Measurements from ENCODE around the gene CCDC60. TPM values are rescaled to one million over a fixed set of nuclear protein-coding genes. Genes with fewer than 3 reads are reported as not detected.

Gene CCDC60
- polyA plus RNA-seq, 1 experiment = not detected

GRCh38 chr12:119385659-119386058 lies 51.1 kb downstream of the CCDC60 start:
- Histone ChIP-seq H3K27me3 (ENCODE audit: control insufficient read depth, insufficient read depth, low read length) (no peaks in the 10 kb centered on the region), H3K9me3 (ENCODE audit: control insufficient read depth, insufficient read depth, low read length) (peaks cover 33% of the 10 kb centered on the region), H3K4me3 (ENCODE audit: low read depth, low read length) (no peak overlapping the region), H3K27ac (ENCODE audit: low read depth, low read length) (no peak overlapping the region)
- CTCF ChIA-PET = no interaction called here
- POLR2A ChIA-PET = no interaction called here
- no peak for TF ChIP-seq CTCF (IDR thresholded peaks at IDR 0.05; ENCODE audit: low read depth, low read length)
- DNase-seq (ENCODE audit: low read depth, low spot score) = no peak

GRCh38 chr12:119389687-119390086 lies 55.2 kb downstream of the CCDC60 start:
- DNase-seq (ENCODE audit: low read depth, low spot score) = no peak
- Histone ChIP-seq H3K4me3 (ENCODE audit: low read depth, low read length) (no peak overlapping the region), H3K27me3 (ENCODE audit: control insufficient read depth, insufficient read depth, low read length) (no peaks in the 10 kb centered on the region), H3K9me3 (ENCODE audit: control insufficient read depth, insufficient read depth, low read length) (peaks cover 13% of the 10 kb centered on the region), H3K27ac (ENCODE audit: low read depth, low read length) (no peak overlapping the region)
- TF ChIP-seq CTCF (IDR thresholded peaks at IDR 0.05; ENCODE audit: low read depth, low read length) = no peak
- POLR2A ChIA-PET = no interaction called here
- CTCF ChIA-PET = no interaction called here

GRCh38 chr12:119391673-119392072 lies 57.1 kb downstream of the CCDC60 start:
- CTCF ChIA-PET = no interaction called here

GRCh38 chr12:119393677-119394076 lies 59.1 kb downstream of the CCDC60 start:
- peaks cover 25% of the 10 kb centered on the region for H3K9me3 ChIP-seq (ENCODE audit: control insufficient read depth, insufficient read depth, low read length)
- H3K27ac ChIP-seq (ENCODE audit: low read depth, low read length) = no peak overlapping the region
- DNase-seq (ENCODE audit: low read depth, low spot score) = no peak
- POLR2A ChIA-PET = no interaction called here
- no peak overlapping the region for H3K4me3 ChIP-seq (ENCODE audit: low read depth, low read length)
- CTCF ChIA-PET = no interaction called here
- no peaks in the 10 kb centered on the region for H3K27me3 ChIP-seq (ENCODE audit: control insufficient read depth, insufficient read depth, low read length)
- no peak for TF ChIP-seq CTCF (IDR thresholded peaks at IDR 0.05; ENCODE audit: low read depth, low read length)

More at GRCh38 chr12:119391673-119392072, 57.1 kb downstream of the CCDC60 start:
- Histone ChIP-seq H3K27me3 (ENCODE audit: control insufficient read depth, insufficient read depth, low read length) (no peaks in the 10 kb centered on the region), H3K4me3 (ENCODE audit: low read depth, low read length) (no peak overlapping the region), H3K9me3 (ENCODE audit: control insufficient read depth, insufficient read depth, low read length) (peaks cover 13% of the 10 kb centered on the region), H3K27ac (ENCODE audit: low read depth, low read length) (no peak overlapping the region)
- TF ChIP-seq CTCF (IDR thresholded peaks at IDR 0.05; ENCODE audit: low read depth, low read length) = no peak
- DNase-seq (ENCODE audit: low read depth, low spot score) = no peak
- POLR2A ChIA-PET = no interaction called here

GRCh38 chr12:119397540-119397939 lies 63.0 kb downstream of the CCDC60 start:
- Histone ChIP-seq H3K9me3 (ENCODE audit: control insufficient read depth, insufficient read depth, low read length) (peaks cover 29% of the 10 kb centered on the region), H3K27ac (ENCODE audit: low read depth, low read length) (no peak overlapping the region), H3K4me3 (ENCODE audit: low read depth, low read length) (no peak overlapping the region), H3K27me3 (ENCODE audit: control insufficient read depth, insufficient read depth, low read length) (no peaks in the 10 kb centered on the region)
- TF ChIP-seq CTCF (IDR thresholded peaks at IDR 0.05; ENCODE audit: low read depth, low read length) = no peak
- ChIA-PET CTCF (interaction anchor here (0.7 kb wide), 1 partner anchor 64 kb away, joined by 3 read pairs; no protein-coding TSS in a partner anchor), POLR2A (no interaction called here)
- no peak for DNase-seq (ENCODE audit: low read depth, low spot score)

All from AG04450 (cell line).